HCT116 (cell line): ENCODE results near the gene NR4A1. TPM values are rescaled to one million over a fixed set of nuclear protein-coding genes. Genes with fewer than 3 reads are reported as not detected.

Experiments
- total RNA-seq: library from RNA; stranded (reverse); gene quantifications from one replicate; pipeline ENCODE4 v1.2.1, GENCODE V29; 2021; ENCODE audit not compliant: unreplicated experiment

NR4A1 gene
- total RNA-seq, 1 experiment from 2014 or later = 35.3 TPM

Other genes with a start within 250 kb of the NR4A1 start
- 0.27 TPM for gene FIGNL2, start 202.7 kb upstream of the NR4A1 start, total RNA-seq
- not detected for gene ANKRD33, start 163.3 kb upstream of the NR4A1 start, total RNA-seq
- gene ACVRL1, start 143.9 kb upstream of the NR4A1 start, total RNA-seq = 2.5 TPM
- gene ACVR1B, start 99.7 kb upstream of the NR4A1 start, total RNA-seq = 22.7 TPM
- 1.1 TPM for gene TAMALIN, start 44.5 kb upstream of the NR4A1 start, total RNA-seq
- gene ATG101, start 18.5 kb downstream of the NR4A1 start, total RNA-seq = 49.2 TPM
- gene SMIM41, start 28.3 kb downstream of the NR4A1 start, total RNA-seq = not detected
- gene KRT80, start 140.6 kb downstream of the NR4A1 start, total RNA-seq = 8.8 TPM
- gene KRT7, start 181.8 kb downstream of the NR4A1 start, total RNA-seq = 72.6 TPM
- gene KRT86, start 223.2 kb downstream of the NR4A1 start, total RNA-seq = 1.5 TPM
- gene KRT81, start 240.1 kb downstream of the NR4A1 start, total RNA-seq = 0.84 TPM